NCI-H1694 treated with DMSO at 0.1 percent for 48 hours (cell line): ENCODE results near the gene ZNF541.

Experiments used
- DNase-seq: peaks from one replicate; lab custom pipeline; 2025; lab: John Stamatoyannopoulos, UW

Gene ZNF541, protein sequence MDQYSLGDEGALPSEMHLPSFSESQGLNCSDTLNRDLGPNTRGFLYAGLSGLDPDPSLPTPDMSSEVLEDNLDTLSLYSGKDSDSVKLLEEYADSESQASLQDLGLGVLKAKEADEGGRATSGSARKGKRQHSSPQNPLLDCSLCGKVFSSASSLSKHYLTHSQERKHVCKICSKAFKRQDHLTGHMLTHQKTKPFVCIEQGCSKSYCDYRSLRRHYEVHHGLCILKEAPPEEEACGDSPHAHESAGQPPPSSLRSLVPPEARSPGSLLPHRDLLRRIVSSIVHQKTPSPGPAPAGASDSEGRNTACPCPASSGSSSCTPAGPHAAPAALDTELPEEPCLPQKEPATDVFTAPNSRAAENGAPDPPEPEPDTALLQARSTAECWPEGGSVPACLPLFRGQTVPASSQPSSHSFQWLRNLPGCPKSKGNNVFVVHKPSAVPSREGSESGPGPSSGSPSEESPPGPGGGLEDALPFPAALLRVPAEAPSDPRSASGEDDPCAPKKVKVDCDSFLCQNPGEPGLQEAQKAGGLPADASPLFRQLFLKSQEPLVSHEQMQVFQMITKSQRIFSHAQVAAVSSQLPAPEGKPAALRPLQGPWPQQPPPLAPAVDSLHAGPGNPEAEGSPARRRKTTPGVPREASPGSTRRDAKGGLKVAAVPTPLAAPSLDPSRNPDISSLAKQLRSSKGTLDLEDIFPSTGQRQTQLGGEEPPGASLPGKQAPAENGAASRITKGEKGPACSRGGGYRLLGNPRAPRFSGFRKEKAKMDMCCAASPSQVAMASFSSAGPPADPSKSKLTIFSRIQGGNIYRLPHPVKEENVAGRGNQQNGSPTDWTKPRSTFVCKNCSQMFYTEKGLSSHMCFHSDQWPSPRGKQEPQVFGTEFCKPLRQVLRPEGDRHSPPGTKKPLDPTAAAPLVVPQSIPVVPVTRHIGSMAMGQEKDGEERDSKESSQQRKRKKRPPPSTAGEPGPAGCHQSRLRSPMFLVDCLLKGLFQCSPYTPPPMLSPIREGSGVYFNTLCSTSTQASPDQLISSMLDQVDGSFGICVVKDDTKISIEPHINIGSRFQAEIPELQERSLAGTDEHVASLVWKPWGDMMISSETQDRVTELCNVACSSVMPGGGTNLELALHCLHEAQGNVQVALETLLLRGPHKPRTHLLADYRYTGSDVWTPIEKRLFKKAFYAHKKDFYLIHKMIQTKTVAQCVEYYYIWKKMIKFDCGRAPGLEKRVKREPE (N-terminal part only)

DNA sequence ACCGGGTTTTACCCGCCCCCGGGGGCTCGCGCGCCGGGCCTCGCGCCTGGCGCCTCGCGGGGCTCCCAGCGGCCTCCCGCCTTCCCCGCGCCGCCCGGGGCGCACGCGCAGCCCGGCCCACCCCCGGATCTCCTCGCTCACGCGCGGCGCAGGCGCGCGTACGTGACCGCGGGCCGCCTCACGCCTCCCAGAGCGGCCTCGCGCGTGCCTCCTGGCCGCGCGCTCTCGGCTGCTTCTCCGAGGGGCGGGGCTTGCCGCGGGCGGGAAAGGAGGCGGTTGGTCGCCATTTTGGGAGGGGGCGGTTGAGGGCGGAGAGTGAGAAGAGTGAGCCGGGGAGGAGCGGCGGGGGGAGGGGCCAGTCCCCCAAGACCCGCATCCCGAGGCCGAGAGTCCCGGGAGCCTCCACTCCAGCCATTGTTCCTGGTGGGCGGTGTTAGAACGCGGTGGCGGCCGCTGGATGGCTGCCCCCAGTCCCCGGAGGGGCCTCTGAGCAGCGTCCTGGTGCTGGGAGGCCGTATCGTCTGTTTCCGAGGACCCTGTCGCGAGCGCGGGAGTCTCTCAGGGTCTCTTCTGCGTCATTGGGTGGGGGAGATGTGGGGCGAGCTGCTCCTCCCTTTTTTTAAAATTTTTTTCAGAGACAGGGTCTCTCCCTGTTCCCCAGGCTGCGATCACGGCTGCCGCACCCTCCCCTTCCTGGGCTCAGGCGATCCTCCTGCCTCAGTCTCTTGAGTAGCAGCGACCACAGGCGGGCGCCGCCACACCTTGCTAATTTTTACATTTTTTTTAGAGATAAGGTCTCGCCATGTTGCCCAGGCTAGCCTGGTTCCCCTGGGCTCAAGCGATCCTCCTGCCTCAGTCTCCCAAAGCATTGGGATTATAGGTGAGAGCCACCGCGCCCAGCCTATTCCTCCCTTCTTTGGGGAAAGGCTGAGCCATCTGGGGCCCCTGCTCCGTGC is at the start of gene ZNF541:
Gene ZNF541 (minus strand): TSS at position 78 of the 956 bp plus-strand sequence. CDS start 17,292 bp downstream, outside the sequence.
- no peak for DNase-seq

DNA sequence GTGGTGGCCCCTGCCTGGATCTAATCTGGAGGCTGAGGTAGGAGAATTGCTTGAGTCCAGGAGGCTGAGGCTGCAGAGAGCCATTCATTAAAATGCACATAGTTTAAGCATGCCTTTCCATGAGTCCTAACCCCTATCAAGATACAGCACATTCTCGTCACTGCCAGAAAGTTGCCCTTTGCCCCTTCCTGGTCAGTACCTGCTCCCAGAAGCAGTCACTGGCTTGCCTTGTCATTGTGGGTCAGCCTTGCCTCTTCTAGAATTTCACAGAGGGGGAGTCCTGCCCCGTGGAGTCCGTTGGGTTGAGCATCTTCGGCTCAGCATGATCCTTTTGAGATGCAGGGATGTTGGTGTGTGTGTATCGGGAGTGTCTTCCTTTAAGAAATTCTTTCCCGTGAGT is 46.8 kb upstream of the ZNF541 start:
- no peak for DNase-seq

DNA sequence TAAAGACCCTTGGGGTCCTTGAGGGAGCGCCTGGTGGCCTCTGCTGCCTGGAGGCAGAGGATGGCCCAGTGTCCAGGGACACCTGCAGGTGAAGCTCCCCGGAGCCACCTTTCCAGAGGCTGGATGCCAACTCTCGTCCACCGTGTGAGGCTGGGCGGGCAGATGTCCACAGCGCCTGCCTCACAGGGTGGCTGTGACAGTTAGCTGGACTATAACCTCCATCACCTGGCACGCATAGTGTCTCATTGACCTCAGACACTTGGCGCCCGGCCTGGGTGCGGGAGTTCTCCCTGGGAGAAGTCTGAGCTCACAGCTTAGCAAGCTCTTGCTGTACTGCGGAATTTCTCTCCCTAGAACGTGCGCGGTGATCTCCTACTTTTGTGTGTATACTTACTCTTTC is 45.8 kb upstream of the ZNF541 start:
- DNase-seq, result no peak

DNA sequence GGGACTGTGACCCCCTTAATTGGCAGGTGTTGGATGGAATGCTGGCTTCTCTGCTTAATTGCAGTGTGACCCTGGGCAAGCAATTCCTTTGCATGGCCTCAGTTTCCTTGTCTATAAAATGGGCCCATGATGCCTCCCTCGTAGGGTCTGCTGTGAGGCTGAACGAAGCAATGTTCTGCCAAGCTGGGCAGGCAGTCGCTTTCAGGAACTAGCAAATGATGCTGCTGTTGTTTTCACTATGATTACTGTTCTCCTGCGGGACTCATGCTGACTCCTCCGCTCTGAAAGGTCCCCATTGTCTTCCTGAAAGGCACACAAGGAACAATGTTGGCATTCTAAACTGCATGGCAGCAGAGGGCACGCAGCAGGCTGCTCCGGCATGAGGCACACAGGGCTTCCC is 42.8 kb upstream of the ZNF541 start:
- no peak for DNase-seq

DNA sequence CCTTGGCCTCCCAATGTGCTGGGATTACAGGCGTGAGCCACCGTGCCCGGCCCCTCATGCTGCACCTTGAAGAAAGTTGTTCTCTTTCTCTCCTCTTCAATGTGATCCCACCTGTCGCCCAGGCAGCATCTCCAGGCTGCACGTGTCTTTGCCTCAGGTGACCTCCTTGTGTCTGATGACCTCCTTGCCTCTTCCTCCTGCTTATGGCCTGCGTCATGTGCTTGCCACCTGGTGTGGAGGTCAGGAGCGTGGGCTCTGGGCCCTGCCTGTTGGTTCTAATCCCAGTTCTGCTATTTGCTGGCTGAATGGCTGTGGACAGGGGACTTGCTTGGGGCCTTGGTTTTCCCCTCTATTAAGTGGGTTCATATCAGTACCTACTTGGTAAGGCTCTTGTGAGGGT is 42.3 kb upstream of the ZNF541 start:
- DNase-seq, result no peak

DNA sequence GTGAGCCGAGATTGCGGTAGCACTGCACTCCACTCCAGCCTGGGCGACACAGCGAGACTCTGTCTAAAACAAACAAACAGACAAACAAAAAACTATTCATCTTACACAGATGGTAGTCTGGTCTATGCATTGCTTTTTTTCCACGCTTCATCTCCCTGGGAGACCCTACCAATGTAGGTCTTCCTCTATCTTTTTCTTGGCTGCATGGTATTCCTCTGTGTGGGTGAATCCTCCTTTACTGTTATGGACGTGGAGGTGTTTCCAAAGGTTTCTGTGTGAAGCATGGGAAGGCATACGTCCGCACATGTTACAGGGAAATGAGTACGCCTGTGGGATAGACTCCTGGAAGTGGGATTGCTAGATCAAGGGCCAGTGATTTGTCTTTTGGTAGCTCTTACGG is 41.6 kb upstream of the ZNF541 start:
- no peak for DNase-seq

DNA sequence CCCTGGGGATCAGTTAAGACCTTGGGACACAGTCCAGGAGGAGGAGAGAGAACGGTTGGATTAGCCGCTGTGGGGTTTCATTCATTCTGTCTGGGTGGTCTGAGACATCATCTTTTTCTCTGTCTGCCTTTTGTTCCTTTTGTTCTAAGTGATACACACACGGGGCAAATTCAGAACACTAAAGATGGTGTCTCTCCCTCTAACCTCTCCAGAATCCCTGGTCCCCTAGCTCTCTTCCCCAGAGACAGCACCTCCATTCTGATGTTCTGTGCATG is 41.0 kb upstream of the ZNF541 start:
- no peak for DNase-seq

DNA sequence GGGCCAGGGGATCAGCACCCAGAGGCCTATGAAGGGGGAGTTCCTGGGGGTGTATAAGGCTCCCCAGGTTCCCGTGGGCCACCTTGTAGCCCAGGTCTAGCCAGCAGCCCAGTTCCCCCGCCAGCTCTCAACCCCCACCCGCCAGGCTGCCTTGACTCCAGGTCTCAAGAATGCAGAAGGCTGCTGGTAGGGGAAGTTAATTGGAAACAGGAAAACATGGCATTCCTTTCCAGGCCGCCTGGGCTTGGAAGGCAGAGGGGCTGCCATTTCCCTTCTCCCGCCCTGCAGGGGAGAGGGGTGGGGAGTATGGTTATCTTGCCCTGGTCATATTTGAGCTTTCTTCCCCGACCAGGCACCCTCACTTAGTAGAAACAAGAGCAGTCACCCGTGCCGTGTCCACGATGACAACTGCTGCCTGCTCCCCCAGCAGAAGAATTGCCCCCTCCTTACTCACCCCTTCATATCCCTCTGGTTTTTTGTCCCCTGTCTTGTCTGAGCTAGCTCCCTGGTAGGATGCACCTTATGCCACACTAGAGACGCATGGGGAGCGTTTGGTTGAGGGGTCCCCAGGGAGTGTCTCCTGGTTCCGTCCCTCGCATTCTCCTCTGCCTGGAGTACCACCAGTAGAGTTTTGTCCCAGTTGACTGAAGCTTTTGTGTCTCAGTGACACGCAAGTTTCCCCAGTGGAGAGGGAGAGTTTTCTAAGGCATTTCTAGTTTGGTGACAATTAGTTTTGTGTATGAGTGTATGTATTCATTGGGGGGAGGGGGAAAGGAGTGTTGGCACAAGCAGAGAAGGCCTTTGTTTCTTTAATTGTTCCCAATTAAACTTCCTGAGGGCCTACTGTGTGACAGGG is 40.4 kb upstream of the ZNF541 start:
- no peak for DNase-seq

DNA sequence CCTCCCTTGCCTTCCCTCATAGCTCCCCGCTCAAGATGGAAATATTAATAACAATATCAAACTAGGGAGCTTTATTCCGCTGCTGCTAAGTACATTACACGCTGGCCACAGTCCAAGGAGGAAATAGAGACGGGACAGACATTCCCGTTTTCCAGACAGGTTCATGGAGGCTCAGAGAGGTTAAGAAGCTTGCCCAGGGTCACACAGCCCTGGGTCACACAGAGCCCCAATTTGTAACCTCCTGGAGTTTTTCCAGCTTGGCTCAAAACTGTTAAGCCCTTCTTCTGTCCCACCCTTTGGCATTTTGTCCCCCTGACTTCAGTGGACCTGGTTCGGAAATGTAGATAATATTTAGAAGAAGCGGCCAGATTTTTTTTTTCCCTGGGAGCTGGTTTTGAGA is 38.0 kb upstream of the ZNF541 start:
- no peak for DNase-seq

DNA sequence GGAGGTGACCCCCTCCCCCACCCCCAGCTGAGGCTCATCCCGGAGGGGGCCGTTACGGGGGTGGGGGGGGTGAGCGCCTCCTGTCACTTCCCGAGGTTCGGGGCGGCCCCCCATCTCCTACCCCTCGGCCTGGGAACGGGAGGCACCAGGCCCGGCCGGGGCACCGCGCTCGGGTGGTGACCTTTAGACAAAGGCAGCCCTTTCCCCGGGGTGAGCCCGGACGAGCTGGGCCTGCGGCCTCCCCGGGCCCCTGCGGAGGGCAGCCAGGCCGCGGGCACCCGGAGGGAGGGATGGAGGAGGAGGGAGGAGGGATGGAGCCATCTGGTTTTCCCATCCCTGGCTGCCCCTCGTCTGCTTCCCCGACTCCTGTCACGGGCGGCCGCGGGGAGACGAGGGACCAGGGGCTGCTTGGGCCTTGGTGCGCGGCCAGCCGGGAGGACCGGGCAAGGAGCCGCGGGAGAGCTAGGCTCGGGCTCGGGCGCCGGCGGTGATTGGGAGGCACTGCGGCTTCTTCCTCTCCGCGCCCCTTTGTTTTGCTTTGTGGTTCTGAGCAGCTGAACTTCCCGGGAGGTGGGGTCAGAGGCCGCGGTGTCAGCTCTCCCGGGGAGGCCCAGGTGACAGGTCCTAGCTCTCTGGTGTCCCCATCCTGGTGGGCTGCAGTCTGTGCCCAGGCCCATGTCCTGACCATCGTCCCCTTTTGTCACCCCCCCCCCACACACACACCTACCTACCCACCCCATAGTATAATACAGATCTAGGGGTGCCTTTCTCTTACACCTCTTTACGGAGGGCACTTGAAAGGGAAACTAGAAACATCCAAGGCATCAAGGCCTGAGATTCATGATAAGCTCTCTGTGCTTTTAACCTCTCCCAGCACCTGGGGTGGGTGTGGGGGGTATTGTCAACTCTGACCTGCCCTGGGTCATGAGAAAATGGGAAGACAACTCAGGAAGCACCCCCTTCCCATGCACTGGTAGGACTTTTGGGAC is 37.3 kb upstream of the ZNF541 start:
- peak; percentile 8 for DNase-seq

DNA sequence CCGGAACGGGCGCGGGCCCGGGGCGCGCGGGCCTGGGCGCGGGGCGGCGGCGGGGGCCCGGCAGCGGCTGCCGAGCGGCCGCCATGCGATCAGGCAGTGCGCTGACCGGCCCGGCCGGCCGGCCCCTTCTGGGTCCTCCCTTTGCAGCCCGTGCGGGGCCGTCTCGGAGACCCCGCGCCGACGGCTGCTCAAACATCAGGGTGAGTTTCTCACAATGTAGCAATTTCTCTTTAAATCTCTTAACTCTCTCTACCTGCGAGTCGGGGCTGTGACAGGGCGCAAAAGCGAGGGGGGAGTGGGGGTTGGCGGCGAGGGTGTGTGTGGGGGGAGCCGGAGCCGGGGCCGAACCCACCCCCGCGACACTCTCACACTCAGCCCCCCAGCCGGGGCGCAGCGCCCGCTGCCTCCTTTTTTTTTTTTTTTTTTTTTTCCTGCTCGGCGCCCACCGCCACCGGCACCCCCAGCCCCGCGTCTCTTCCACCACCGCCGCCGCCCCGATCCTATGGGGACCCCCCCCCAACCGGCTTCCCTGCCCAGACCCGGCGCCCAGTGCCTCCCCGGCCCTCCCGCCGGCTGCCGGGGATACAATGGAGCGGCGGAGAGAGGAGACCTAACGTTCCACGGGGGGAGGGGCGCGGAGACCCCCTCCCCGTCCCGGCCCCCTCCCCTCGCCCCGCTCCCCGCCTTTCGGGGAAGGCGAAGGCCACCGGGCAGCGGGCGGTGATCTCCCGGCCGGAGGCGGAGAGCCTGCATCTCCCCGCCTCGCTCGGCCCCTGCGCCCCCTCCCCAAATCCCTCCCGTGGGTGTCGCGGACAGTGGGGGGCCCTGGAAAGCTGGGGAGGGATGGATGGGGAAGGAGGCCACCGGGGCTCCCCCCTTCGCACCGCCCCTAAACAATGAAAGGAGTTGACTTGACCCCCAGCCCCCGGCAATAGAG is 36.3 kb upstream of the ZNF541 start, which contains the start of gene BICRA:
Gene BICRA (plus strand): TSS at position 166 of the 937 bp plus-strand sequence. CDS start 64,441 bp downstream, outside the sequence.
- DNase-seq, result peak; percentile 57

DNA sequence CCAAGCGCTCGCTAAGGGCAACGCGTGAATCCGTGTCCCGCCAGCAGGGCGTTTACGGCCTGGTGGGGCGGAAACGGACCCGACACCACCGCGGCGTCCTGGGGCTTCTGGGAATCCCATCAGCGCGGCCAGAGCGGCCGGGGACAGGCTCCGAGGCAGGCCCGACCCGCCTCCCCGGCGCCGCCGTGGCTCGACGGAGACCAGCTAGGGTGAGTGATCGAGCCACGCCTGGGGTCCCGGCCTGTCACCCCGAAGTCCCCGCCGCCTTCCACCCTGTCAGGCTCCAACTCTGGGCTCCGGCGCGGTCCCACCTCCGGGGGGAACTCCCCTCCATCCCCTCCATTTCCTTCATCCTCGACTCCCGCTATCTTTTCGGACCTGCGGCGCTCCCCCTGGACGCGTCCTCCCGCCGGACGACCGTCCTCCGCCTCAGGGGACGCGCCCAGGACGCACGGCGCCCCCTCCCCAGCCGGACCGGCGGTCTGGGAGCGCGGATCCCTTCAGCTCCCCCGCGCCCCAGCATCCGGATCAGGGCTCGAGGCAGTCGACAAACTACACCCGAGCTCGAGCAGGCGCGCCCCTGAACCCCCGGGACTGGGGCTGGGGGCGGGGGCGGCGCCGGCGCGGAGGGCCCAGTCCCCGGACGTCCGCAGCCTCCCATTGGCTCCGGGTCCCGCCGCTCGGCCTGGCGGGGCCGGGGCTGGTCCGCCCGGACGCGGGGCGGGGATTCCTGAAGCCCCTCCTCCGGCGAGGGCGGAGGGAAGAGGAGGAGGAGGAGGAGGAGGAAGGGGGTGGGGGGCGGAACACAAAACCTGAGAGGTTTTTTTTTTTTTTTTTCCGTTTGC is 35.3 kb upstream of the ZNF541 start:
- peak; percentile 65 for DNase-seq

DNA sequence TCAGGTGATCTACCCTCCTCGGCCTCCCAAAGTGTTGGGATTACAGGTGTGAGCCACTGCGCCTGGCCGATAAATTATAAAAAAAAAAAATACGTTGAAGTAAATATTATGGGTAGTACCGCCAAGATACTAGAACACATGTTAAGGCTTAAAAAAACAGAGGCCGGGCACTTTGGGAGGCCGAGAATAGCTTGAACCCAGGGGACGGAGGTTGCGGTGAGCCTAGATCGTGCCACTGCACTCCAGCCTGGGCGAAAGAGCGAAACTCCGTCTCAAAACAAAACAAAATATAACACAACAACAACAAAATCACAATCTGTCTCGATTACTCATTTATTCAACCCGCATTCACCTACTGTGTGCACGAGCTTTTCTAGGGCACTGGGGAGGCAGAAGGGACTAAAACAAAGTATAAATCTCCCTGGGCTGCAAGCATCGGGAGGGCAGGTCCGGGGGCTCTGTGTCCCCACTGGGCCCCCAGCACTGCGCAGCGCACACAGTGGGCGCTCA is 34.7 kb upstream of the ZNF541 start:
- DNase-seq, result no peak

DNA sequence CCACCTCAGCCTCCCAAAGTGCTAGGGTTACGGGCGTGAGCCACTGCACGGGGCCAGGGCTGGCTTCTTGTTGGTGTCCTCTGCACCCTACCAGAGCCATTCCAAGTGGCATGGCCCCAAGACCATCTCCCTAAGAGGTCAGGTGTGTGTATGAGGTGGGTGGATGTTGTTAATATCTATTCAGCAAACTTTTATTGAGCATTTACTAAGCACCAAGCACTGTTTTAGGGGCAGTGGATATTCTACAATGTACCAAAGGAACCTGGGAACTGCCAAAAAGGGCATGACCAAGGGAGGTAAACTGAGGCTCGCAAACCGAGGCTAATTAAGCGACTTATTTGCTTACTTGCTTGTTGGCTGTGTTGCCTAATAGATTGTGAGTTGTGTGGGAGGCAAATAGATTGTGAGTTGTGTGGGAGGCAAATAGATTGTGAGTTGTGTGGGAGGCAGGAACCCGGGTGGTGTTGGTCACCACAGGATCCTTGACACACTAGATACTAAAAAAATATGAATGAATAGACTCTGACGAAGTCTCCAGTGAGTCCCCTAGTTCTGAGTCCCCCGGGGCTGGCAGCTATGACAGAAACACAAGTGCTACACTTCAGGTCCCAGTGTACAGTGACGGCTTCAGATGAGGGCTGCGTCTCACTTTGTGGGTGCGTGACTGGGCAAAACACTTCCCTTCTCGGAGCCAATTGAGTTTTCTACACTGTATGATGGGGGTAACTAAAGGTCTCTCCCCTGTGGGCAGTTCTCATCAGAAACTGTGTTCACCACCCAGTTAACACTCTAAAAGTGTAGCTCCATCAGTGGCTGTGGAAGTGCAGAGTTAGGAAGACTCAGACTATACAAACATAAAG is 31.0 kb upstream of the ZNF541 start:
- no peak for DNase-seq

DNA sequence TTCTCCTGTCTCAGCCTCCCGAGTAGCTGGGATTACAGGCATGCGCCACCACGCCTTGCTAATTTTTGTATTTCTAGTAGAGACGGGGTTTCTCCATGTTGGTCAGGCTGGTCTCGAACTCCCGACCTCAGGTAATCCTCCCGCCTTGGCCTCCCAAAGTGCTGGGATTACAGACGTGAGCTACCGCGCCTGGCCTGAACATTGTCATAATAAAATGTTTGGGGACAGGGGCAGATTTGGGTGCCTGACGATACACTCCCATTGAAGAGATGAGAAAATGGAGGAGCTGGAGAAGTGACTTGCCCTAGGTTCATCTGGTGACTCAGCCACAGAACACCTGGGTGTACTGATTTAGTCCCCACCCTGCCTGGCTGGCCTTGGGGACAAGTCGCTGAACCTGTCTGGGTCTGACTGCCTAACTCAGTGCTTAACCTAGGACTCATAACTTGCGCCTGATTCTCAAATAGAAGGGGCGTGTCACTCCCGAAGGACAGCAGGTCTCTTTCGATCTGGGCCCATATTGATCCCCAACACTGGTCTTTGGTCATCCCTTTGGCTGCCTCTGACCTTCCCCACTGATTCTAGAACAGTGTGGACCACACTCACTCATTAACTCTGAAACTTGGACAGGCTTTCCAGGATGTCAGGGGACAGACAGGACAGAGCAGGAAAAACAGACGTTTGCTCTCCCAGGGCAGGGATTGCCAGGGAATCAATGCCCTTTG is 28.4 kb upstream of the ZNF541 start:
- no peak for DNase-seq
